Umbilical cord (tissue), 1 donor: ENCODE results near the gene LRRC45. TPM values are rescaled to one million over a fixed set of nuclear protein-coding genes. Genes with fewer than 3 reads are reported as not detected.

ENCODE experiments used
- total RNA-seq: library from RNA; depleted of rRNA; stranded (reverse); fragments of >200 nt; gene quantifications from one replicate; pipeline ENCODE4 v1.2.3, GENCODE V29; 2014; ENCODE audit warnings: low replicate concordance; ENCODE audit not compliant: insufficient read depth

The LRRC45 gene
- total RNA-seq, 1 donor from 2014 or later: 4.6 TPM

Other genes with a start within 250 kb of the LRRC45 start
- gene GCGR, start 219.2 kb upstream of the LRRC45 start, total RNA-seq: 2.9 TPM
- gene MCRIP1, start 190.0 kb upstream of the LRRC45 start, total RNA-seq: 64.0 TPM
- 4.1 TPM for gene PPP1R27, start 188.3 kb upstream of the LRRC45 start, total RNA-seq
- gene P4HB, start 162.8 kb upstream of the LRRC45 start, total RNA-seq: 844 TPM
- gene ARHGDIA, start 152.0 kb upstream of the LRRC45 start, total RNA-seq: 57.5 TPM
- 96.8 TPM for gene ALYREF, start 131.7 kb upstream of the LRRC45 start, total RNA-seq
- gene ANAPC11, start 131.6 kb upstream of the LRRC45 start, total RNA-seq: 103 TPM
- 1.4 TPM for gene NPB, start 121.1 kb upstream of the LRRC45 start, total RNA-seq
- gene PCYT2, start 111.9 kb upstream of the LRRC45 start, total RNA-seq: 21.2 TPM
- gene SIRT7, start 105.1 kb upstream of the LRRC45 start, total RNA-seq: 9.9 TPM
- 8.4 TPM for gene MAFG, start 95.6 kb upstream of the LRRC45 start, total RNA-seq
- 77.5 TPM for gene PYCR1, start 86.0 kb upstream of the LRRC45 start, total RNA-seq
- gene MYADML2, start 76.1 kb upstream of the LRRC45 start, total RNA-seq: 0.72 TPM
- not detected for gene NOTUM, start 62.1 kb upstream of the LRRC45 start, total RNA-seq
- 24.1 TPM for gene ASPSCR1, start 45.7 kb upstream of the LRRC45 start, total RNA-seq
- 1.2 TPM for gene CENPX, start 427 bp upstream of the LRRC45 start, total RNA-seq
- gene RAC3, start 8.4 kb downstream of the LRRC45 start, total RNA-seq: 8.7 TPM
- gene DCXR, start 14.4 kb downstream of the LRRC45 start, total RNA-seq: 22.4 TPM
- gene RFNG, start 28.5 kb downstream of the LRRC45 start, total RNA-seq: 33.2 TPM
- gene GPS1, start 28.6 kb downstream of the LRRC45 start, total RNA-seq: 39.7 TPM
- 83.3 TPM for gene DUS1L, start 42.5 kb downstream of the LRRC45 start, total RNA-seq
- gene FASN, start 74.9 kb downstream of the LRRC45 start, total RNA-seq: 14.2 TPM
- 17.1 TPM for gene CCDC57, start 189.5 kb downstream of the LRRC45 start, total RNA-seq
- 140 TPM for gene SLC16A3, start 205.7 kb downstream of the LRRC45 start, total RNA-seq